HT1080 (cell line): ENCODE measurements around the gene HIF3A. TPM values are rescaled to one million over a fixed set of nuclear protein-coding genes. Genes with fewer than 3 reads are reported as not detected.

Experiments
- DNase-seq: peaks from one replicate; pipeline ENCODE4 v3.0.0-alpha.2; 2015; ENCODE audit warnings: low read depth
- small RNA-seq: library from RNA; depleted of rRNA; stranded (forward); fragments of <200 nt; gene quantifications from one replicate; pipeline ENCODE3, GENCODE V24; 2014
- total RNA-seq: library from RNA; depleted of rRNA; stranded (reverse); fragments of >200 nt; shearing (Covaris generic); gene quantifications from 2 replicates; pipeline ENCODE4 v1.2.3, GENCODE V29; 2014; rRNA removed

Gene HIF3A
- total RNA-seq, 1 experiment from 2014 or later, result not detected

DNA sequence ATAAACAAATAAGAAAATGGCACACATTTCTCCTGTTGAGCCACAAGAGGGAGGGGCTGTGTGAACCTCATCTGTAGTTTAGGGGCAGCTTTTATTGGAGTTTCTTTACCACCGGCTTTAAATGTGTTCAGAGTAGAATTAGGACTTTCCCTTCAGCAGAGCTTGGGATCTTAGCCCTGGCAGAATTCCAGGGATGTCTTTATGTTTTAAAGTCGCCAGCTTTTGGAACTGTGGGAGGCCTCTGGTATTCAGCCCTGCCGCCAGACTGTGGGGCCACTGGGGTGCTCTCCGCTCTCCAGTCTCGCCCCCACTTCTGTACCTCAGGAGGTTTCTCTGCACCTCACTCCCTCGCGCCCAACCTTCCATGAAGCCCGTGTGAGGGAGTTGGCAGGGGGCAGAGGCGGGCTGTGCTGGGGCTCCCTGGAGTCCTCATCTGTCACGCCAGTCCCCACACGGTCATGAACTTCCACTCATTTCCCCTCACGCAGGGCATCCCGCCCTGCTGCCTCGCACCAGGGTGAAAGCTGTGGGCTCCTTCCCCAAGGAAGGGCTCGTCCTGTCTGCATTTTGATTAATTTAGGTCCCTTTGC is 85.0 kb downstream of the HIF3A start:
- DNase-seq, result no peak

GRCh38 chr19:46383171-46383815 is 86.5 kb downstream of the HIF3A start:
- no peak for DNase-seq

DNA sequence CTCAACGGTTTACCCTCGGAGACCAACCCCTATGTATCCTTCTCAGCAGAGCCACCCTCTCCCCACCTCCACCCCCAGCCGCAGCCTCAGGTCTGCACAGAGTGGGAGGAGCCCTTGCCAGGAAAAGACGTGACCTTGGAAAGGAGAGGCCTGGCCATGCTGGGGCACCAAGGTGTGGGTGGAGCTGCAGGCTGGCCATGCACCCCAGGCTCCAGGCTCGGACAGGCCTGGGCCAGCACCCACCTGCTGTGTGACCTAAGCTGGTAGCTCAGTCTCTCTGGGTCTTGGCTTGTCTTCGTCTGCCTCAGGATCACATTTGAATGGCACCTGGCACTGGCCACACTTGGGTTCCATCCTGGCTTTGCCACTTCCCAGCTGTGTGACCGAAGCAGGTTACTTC is 87.0 kb downstream of the HIF3A start:
- DNase-seq, result no peak

GRCh38 chr19:46384396-46384795 is 87.6 kb downstream of the HIF3A start:
- no peak for DNase-seq

DNA sequence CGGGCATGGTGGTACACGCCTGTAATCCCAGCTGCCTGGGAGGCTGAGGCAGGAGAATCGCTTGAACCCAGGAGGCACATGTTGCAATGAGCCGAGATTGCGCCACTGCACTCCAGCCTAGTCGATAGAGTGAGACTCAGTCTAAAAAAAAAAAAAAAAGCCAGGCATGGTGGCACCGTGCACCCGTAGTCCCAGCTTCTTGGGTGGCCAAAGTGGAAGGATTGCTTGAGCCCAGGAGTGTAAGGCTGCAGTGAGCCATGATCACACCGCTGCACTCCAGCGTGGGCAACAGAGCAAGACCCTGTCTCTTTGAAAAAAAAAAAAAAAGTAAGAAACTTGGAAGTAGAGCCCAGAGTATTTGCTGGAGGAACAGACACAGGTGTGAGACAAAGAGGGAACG is 88.8 kb downstream of the HIF3A start:
- no peak for DNase-seq

- DNase-seq, result no peak
Observed at GRCh38 chr19:46386151-46386550, 89.3 kb downstream of the HIF3A start.

DNA sequence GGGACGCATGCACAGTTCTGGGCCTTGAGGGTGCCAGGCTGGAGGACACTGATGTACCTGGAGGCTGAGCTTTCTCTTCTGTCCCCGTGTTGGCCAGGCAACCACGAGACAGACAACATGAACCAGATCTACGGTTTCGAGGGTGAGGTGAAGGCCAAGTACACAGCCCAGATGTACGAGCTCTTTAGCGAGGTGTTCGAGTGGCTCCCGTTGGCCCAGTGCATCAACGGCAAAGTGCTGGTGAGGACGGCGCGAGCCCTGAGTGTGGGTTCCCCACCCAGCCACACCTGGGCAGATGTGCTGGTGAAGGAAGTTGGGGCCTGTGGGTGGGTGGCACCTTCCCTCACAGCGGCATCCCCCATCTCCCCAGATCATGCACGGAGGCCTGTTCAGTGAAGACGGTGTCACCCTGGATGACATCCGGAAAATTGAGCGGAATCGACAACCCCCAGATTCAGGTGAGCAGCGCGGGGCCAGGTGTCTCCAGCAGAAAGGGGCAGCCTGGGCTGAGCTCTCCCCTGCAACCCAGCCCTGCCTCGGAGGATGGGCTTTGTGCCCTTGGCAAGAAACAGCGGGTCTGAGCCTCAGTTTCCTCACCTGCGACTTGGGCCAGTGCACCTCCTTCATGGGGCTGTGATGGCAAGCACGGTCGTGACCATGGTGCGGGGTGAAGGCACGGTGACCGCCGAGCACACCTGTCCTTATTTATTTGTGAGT is 90.3 kb downstream of the HIF3A start:
- DNase-seq, result no peak

DNA sequence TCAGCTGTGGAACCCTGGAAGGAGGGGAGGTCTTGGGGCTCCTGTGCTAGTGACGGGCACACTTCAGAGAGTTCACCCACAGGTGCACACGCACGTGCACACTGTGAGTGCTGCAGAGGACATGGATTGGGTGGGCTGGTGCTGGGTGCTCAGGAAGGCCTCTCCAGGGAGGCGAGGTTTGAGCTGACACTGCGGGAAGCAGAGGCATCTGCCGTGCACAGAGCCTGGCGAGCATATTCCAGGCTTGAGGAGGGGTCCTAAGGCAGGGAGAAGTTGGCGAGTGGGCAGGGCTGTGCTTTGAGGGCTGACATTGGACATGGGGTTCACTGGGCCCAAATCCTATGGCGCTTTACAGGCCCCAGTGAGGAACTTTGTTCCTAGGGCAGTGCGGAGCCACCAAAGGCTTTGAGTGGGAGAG is 90.9 kb downstream of the HIF3A start:
- DNase-seq, result no peak

DNA sequence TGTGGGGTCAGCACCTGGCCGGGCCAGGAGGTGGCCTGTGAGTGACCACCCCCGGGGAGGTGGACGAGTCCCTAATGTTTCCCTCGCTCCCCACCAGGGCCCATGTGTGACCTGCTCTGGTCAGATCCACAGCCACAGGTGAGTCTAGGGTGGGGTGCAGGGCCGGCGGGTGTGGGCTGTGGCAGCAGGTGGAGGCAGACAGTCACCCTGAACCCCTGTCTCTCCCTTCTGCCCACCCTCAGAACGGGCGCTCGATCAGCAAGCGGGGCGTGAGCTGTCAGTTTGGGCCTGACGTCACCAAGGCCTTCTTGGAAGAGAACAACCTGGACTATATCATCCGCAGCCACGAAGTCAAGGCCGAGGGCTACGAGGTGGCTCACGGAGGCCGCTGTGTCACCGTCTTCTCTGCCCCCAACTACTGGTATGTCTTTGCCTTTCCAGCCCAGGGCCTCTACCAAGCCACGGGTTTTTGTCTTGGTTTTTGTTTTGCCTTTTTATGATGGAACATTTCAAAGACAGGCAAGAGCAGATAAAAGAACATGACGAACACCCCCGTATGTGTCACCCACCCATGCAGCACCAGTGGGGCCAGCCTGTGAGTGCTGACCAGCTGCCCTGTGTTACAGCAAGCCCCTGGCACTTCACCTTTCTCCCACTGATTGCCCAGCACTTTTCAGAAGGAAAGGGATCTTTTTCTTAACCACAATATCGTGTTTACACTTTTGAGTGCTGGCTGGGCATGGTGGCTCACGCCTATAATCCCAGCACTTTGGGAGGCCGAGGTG is 91.7 kb downstream of the HIF3A start:
- no peak for DNase-seq

DNA sequence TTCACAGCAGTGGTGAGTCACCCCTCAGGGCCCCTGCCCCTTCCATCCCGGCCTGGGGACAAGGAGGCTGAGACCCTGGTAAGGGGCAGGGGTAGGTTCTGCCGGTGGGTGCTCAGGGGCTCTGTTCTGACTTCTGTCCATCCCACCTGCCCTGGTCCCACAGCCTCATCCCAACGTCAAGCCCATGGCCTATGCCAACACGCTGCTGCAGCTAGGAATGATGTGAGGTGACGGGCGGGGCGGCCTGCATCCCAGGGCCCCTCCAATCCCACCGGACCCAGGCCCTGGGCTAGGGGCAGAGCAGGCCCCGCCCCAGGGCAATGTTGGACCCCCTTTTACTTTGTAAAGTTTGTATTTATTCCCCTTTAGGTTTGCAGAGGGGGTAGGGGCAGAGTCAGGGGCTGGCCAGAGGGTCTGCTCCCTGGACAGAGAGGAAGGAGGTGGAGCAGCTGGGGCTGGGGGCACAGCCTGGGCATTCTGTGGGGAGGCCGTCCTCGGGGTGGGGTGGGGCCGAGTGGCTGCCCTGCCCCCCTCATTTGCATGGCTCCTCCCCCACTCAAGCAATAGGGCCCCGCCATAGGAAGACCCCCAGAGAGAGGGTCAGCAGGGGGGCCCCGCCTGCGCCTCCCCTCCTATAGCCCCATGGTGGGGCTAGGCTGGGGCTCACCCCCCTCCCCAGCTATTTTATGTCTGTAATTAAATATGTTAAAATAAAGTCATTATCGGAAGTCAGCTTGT is 93.4 kb downstream of the HIF3A start:
- DNase-seq, result no peak

- DNase-seq, result no peak
Observed at GRCh38 chr19:46390866-46391265, 94.0 kb downstream of the HIF3A start.

DNA sequence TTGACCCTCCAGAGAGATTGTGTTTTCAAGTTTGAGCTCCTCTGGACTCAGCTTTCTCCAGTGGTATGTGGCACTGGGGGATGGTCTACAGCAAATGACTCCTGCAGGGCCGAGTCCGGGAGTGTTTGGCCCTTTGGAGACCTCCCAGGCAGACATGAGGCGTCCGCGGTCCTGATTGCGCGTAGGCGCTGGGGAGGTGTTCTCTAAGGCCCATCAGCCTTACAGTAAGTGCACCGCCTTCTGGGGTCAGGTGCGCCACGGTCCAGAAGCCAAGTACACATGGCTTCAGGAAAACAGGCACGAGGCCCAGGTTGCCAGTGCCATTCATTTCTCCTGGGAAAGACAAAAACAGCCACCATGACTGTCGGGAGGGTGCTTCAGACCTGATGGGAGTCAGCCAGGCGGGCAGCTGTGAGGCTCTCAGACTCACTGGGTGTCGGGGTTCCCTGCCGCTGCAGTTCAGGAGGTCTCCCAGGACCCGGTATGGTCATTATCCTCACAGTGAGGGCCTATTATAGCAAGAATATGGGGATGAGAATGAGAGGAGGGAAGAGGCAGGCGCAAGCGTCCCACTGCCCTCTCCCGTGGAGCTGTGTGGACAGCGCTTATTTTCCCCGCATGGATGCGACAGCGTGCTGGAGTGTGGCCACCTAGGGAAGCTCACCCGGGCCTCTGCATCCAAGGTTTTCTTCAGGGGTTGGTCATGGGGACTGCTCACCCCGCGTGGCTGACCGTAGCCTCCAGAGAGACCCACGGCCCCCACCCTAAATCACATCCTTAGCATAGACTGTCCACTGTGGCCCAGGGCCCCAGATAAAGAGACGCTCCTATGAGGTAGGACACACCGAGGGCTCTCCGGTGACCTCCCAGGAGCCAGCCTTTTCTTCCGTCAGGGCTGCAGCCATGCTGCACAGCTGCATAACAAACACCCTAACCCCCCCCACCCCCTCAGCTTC is 94.7 kb downstream of the HIF3A start:
- no peak for DNase-seq

GRCh38 chr19:46392252-46392801 is 95.5 kb downstream of the HIF3A start:
- no peak for DNase-seq

DNA sequence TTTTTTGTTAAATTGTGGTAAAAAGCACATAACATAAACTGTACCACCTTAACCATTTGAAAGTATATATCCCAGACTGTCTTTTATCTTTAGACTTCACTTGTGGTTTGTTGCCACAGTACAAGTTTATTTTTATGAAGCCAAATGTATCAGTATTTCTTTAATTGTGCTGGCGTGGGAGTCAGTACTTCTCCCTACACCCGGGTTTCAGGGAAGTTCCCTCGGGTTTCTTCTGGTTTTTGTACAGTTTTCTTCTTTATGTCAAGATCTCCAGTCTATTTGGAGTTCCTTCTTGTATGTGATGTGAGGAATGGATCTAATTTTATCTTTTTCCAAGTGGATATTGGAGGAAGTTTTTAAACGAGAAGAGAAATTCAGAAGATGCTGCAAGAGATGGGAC is 96.0 kb downstream of the HIF3A start:
- DNase-seq, result no peak

Small RNA genes lying within 50 kb of the gene (small RNA-seq; reads per million reads assigned to genes)
- not detected for gene RNU6-924P

Other genes with a start within 250 kb of the HIF3A start
- gene IGFL3, start 172.4 kb upstream of the HIF3A start, total RNA-seq, result 1.7 and 1.9 TPM in 2 replicates
- gene IGFL2, start 148.8 kb upstream of the HIF3A start, total RNA-seq, result not detected in 2 replicates
- not detected in 2 replicates for gene IGFL1, start 67.3 kb upstream of the HIF3A start, total RNA-seq
- 118 and 130 TPM in 2 replicates for gene PPP5C, start 50.0 kb downstream of the HIF3A start, total RNA-seq
- not detected in 2 replicates for gene CCDC8, start 116.5 kb downstream of the HIF3A start, total RNA-seq
- not detected in 2 replicates for gene PNMA8C, start 131.9 kb downstream of the HIF3A start, total RNA-seq
- not detected in 2 replicates for gene PNMA8A, start 174.5 kb downstream of the HIF3A start, total RNA-seq
- not detected in 2 replicates for gene PNMA8B, start 198.8 kb downstream of the HIF3A start, total RNA-seq